ENCODE measurements around the gene RMI2. TPM values are rescaled to one million over a fixed set of nuclear protein-coding genes. Genes with fewer than 3 reads are reported as not detected.
A peak's percentile ranks its signal among the peaks of the same experiment; 100 is the strongest.

RMI2 gene
- total and polyA plus RNA-seq, 9 of the 15 experiments (the other 6 are each of a cell fraction or from before 2014, with no cell fraction given): 8.0 to 43.4 (median 32.5) TPM

DNA sequence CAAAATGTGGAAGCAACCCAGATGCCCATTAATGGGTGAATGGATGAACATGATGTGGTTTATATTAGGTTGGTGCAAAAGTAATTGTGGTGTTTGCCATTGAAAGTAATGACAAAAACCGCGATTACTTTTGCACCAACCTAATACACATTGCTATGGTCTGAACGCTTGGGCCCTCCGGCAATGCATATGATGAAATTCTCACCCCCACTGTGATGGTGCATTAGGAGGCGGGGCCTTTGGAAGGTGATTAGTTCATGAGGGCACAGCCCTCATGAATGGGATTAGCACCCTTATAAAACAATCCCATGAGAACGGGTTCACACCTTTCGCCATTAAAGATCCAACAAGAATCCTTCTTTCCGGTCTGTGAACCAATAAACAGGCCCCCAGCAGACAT is 38.9 kb upstream of the RMI2 start (continued):
- TF ChIP-seq, protein P1, sequence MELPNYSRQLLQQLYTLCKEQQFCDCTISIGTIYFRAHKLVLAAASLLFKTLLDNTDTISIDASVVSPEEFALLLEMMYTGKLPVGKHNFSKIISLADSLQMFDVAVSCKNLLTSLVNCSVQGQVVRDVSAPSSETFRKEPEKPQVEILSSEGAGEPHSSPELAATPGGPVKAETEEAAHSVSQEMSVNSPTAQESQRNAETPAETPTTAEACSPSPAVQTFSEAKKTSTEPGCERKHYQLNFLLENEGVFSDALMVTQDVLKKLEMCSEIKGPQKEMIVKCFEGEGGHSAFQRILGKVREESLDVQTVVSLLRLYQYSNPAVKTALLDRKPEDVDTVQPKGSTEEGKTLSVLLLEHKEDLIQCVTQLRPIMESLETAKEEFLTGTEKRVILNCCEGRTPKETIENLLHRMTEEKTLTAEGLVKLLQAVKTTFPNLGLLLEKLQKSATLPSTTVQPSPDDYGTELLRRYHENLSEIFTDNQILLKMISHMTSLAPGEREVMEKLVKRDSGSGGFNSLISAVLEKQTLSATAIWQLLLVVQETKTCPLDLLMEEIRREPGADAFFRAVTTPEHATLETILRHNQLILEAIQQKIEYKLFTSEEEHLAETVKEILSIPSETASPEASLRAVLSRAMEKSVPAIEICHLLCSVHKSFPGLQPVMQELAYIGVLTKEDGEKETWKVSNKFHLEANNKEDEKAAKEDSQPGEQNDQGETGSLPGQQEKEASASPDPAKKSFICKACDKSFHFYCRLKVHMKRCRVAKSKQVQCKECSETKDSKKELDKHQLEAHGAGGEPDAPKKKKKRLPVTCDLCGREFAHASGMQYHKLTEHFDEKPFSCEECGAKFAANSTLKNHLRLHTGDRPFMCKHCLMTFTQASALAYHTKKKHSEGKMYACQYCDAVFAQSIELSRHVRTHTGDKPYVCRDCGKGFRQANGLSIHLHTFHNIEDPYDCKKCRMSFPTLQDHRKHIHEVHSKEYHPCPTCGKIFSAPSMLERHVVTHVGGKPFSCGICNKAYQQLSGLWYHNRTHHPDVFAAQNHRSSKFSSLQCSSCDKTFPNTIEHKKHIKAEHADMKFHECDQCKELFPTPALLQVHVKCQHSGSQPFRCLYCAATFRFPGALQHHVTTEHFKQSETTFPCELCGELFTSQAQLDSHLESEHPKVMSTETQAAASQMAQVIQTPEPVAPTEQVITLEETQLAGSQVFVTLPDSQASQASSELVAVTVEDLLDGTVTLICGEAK (IDR thresholded peaks at IDR 0.05): peak; percentile 51; the same call in 1 of the 2 replicates
- TF ChIP-seq, protein P1 (CRISPR knock-in tag; IDR thresholded peaks at IDR 0.05): no peak
